Subcutaneous abdominal adipose tissue (tissue), 5 donors: ENCODE data around the gene PRKD1.

Experiments used
- H3K27ac ChIP-seq: one replicate; pipeline ENCODE4 v1.7.0; 2013; ENCODE audit warnings: low read depth, mild to moderate bottlenecking, inconsistent platforms, low read length, moderate library complexity
- H3K27me3 ChIP-seq, 5 donors: one replicate each; pipeline ENCODE4 v1.7.0; 2013; ENCODE audit warnings: low read length in 5 of 5, inconsistent platforms in 1 of 5; ENCODE audit not compliant: control insufficient read depth in 5 of 5, insufficient read depth in 4 of 5
- H3K36me3 ChIP-seq, 5 donors: one replicate each; pipeline ENCODE4 v1.7.0; 2013; ENCODE audit warnings: low read length in 5 of 5; ENCODE audit not compliant: control insufficient read depth in 5 of 5, insufficient read depth in 5 of 5
- H3K4me1 ChIP-seq, 5 donors: one replicate each; pipeline ENCODE4 v1.7.0; 2013; ENCODE audit warnings: low read length in 5 of 5, mild to moderate bottlenecking in 3 of 5, moderate library complexity in 1 of 5; ENCODE audit not compliant: control insufficient read depth in 5 of 5, insufficient read depth in 5 of 5
- H3K4me3 ChIP-seq, 5 donors: one replicate each; pipeline ENCODE4 v1.7.0; 2013; ENCODE audit warnings: low read length in 5 of 5, low read depth in 1 of 5
- H3K9ac ChIP-seq, 5 donors: one replicate each; pipeline ENCODE4 v1.7.0; 2013; ENCODE audit warnings: low read length in 5 of 5, mild to moderate bottlenecking in 4 of 5, moderate library complexity in 3 of 5
- H3K9me3 ChIP-seq, 5 donors: one replicate each; pipeline ENCODE4 v1.7.0; 2013; ENCODE audit warnings: low read length in 5 of 5; ENCODE audit not compliant: control insufficient read depth in 5 of 5
- donor health status: healthy.
- donor health status: healthy.
- donor health status: healthy.
- donor health status: healthy.
- donor health status: healthy.

The PRKD1 gene

GRCh38 chr14:29926701-29927375, 809 bp downstream of the PRKD1 start:
- Histone ChIP-seq H3K4me3 (peak overlapping the region; percentile 75 to 94 (median 82)), H3K4me1 (peaks cover 3 to 25% (median 21%) of the 10 kb centered on the region in 5 donors), H3K9me3 (no peaks in the 10 kb centered on the region), H3K27me3 (peaks cover 0 to 3% (median 0%) of the 10 kb centered on the region in 5 donors), H3K9ac (peak overlapping the region; percentile 52 to 82 (median 68)), H3K36me3 (no peaks in the 10 kb centered on the region), H3K27ac (peak overlapping the region; percentile 49)

DNA sequence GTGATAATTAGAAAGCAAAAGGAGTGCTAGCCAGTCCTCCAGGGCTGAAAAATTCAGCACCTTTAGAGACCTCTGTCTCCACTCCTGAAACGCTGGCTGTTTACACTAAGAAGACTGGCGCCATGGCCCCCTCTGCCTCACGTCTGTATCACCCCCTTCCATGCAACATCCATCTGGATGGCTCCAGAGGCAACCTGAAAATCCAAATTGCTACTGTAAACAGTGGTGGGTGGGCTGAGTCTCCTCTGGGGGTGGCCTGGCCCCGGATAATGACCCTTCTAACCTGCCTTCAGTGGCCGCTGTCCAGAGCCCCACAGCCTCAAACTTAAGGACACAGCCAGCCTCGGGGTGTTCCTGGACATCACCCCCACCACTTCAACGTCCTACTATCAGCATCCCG, 1.4 kb downstream of the PRKD1 start:
- no peaks in the 10 kb centered on the region for H3K36me3 ChIP-seq
- H3K27ac ChIP-seq = no peak overlapping the region
- H3K27me3 ChIP-seq = peaks cover 0 to 3% (median 0%) of the 10 kb centered on the region in 5 donors
- H3K4me1 ChIP-seq = peaks cover 3 to 25% (median 21%) of the 10 kb centered on the region in 5 donors
- H3K9me3 ChIP-seq = no peaks in the 10 kb centered on the region
- peak overlapping the region; percentile 75 to 94 (median 82) for H3K4me3 ChIP-seq
- peak overlapping the region; percentile 52 to 82 (median 68) for H3K9ac ChIP-seq

DNA sequence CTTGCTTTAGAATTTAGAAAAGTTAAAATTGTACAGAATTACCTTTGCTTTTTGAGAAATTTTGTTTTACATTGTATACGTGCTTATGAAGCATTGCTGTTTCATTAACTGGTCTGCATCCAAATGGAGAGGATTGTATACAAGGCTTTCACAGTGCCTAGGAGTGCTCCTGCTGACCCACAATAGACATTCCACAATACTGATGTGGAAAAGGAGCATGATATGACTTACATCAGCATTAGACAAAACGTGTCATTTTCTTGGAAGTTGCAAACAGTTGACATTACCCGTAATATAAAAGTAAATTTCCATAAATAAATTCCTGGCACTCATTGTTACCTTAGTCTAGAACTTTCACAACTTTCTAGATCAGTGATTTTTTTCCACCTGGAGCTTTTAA, 1.9 kb downstream of the PRKD1 start:
- Histone ChIP-seq H3K4me3 (no peak overlapping the region), H3K27me3 (peaks cover 0 to 3% (median 0%) of the 10 kb centered on the region in 5 donors), H3K9me3 (no peaks in the 10 kb centered on the region), H3K4me1 (peaks cover 3 to 25% (median 21%) of the 10 kb centered on the region in 5 donors), H3K9ac (peak overlapping the region in 1 of 5 donors; percentile 82), H3K36me3 (no peaks in the 10 kb centered on the region), H3K27ac (no peak overlapping the region)

- no peak overlapping the region for H3K27ac ChIP-seq
- no peak overlapping the region for H3K4me3 ChIP-seq
- H3K9ac ChIP-seq = no peak overlapping the region
Measured at GRCh38 chr14:29925101-29925722, 2.4 kb downstream of the PRKD1 start.

DNA sequence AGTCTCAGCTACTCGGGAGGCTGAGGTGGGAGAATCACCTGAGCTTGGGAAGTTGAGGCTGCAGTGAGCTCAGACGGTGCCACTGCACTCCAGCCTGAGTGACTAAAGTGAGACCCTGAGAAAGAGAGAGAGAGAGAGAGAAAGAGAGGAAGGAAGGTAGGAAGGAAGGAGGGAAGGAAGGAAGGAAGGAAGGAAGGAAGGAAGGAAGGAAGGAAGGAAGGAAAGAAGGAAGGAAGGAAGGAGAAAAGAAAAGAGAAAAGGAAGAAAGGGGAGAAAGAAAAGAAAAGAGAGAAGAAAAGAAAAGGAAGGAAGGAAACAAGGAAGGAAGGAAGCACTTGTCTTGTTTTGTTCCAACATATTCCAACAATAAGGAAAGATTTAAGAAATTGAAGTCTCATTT, 7.8 kb downstream of the PRKD1 start:
- H3K4me1 ChIP-seq = peaks cover 0 to 10% (median 0%) of the 10 kb centered on the region in 5 donors
- H3K27me3 ChIP-seq = no peaks in the 10 kb centered on the region
- H3K9ac ChIP-seq = no peak overlapping the region
- H3K27ac ChIP-seq = no peak overlapping the region
- H3K4me3 ChIP-seq = no peak overlapping the region
- H3K36me3 ChIP-seq = no peaks in the 10 kb centered on the region
- no peaks in the 10 kb centered on the region for H3K9me3 ChIP-seq

More at GRCh38 chr14:29925101-29925722, 2.4 kb downstream of the PRKD1 start:
- Histone ChIP-seq H3K4me1 (peaks cover 3 to 25% (median 21%) of the 10 kb centered on the region in 5 donors), H3K27me3 (peaks cover 0 to 3% (median 0%) of the 10 kb centered on the region in 5 donors), H3K9me3 (no peaks in the 10 kb centered on the region), H3K36me3 (no peaks in the 10 kb centered on the region)

DNA sequence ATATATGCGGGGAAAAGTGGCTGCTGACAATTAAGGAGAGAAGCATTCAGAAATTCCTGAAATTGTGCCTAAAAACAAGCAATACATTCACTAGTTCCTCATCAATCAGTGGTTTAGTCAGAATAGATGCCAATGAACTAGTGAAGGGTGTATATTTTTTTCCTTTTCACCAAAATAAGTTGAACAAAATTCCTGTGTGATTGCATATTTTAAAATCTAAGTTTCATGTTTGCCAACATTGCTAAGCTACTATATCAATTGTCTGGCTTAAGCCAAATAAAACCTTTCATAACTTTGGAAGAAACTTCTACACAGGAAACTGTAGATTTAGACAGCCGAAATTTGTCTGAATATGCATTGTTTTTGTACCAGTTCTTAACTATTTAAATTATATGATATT, 8.7 kb downstream of the PRKD1 start:
- no peaks in the 10 kb centered on the region for H3K36me3 ChIP-seq
- no peaks in the 10 kb centered on the region for H3K9me3 ChIP-seq
- no peak overlapping the region for H3K9ac ChIP-seq
- H3K27me3 ChIP-seq = no peaks in the 10 kb centered on the region
- H3K4me3 ChIP-seq = no peak overlapping the region
- peaks cover 0 to 10% (median 0%) of the 10 kb centered on the region in 5 donors for H3K4me1 ChIP-seq
- no peak overlapping the region for H3K27ac ChIP-seq

GRCh38 chr14:29913566-29913965, 14.1 kb downstream of the PRKD1 start:
- Histone ChIP-seq H3K27me3 (no peaks in the 10 kb centered on the region), H3K27ac (no peak overlapping the region), H3K9ac (no peak overlapping the region)

DNA sequence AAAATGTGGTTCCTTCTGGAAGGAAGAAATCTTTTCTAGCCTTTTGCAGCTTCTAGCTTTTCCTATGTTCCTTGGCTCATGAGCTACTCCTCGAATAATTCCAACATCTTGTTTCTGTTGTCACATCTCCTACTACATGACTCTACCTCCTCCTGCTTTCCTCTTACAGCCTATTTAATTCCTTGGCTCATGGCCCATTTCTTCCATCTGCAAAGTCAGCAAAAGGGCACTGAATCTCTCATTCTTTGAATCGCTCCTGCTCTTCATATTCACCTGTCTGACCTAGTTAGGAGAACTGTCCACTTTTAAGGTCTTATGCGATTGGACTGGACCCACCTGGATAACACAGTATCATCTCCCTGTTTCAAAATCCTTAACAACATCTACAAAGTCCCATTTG, 15.8 kb downstream of the PRKD1 start:
- H3K4me3 ChIP-seq = no peak overlapping the region
- H3K27me3 ChIP-seq = no peaks in the 10 kb centered on the region
- H3K4me1 ChIP-seq = peaks cover 0 to 8% (median 2%) of the 10 kb centered on the region in 5 donors
- H3K9ac ChIP-seq = no peak overlapping the region
- H3K27ac ChIP-seq = no peak overlapping the region
- no peaks in the 10 kb centered on the region for H3K9me3 ChIP-seq
- no peaks in the 10 kb centered on the region for H3K36me3 ChIP-seq

More at GRCh38 chr14:29913566-29913965, 14.1 kb downstream of the PRKD1 start:
- Histone ChIP-seq H3K36me3 (no peaks in the 10 kb centered on the region), H3K9me3 (no peaks in the 10 kb centered on the region), H3K4me3 (no peak overlapping the region), H3K4me1 (peaks cover 0 to 1% (median 0%) of the 10 kb centered on the region in 5 donors)

DNA sequence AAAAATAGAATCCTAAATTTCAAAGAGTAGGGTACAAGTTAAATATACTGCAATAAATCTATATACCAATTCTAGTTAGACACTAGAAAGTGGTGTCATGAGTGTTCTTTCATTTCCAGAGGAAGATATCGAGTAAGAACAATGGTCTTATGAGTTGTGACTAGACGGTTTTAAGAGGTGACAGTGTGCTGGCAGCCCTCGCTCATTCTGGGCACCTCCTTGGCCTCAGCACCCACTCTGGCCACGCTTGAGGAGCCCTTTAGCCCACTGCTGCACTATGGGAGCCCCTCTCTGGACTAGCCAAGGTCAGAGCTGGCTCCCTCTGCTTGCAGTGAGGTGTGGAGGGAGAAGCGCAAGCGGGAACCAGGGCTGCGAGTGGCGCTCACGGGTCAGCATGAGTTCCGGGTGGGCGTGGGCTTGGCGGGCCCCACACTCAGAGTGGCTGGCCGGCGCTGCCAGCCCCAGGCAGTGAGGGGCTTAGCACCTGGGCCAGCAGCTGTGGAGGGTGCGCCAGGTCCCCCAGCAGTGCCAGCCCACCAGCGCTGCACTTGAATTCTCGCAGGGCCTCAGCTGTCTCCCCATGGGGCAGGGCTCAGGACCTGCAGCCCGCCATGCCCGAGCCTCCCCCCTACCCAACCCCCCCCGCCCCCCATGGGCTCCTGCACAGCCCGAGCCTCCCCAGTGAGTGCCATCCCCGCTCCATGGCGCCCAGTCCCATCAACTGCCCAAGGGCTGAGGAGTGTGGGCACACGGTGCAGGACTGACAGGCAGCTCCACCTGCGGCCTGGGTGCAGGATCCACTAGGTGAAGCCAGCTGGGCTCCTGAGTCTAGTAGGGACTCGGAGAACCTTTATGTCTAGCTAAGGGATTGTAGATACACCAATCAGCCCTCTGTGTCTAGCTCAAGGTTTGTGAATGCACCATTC, 18.7 kb downstream of the PRKD1 start:
- no peak overlapping the region for H3K4me3 ChIP-seq
- H3K4me1 ChIP-seq = peaks cover 0 to 11% (median 2%) of the 10 kb centered on the region in 5 donors
- H3K9ac ChIP-seq = no peak overlapping the region
- no peaks in the 10 kb centered on the region for H3K27me3 ChIP-seq
- H3K27ac ChIP-seq = no peak overlapping the region
- no peaks in the 10 kb centered on the region for H3K9me3 ChIP-seq
- no peaks in the 10 kb centered on the region for H3K36me3 ChIP-seq
